ENCODE measurements around the gene ABCC12.

ABCC12 gene

GRCh38 chr16:48165961-48166578 lies 10.3 kb upstream of the ABCC12 start:
- DNase-seq, result no peak

GRCh38 chr16:48164907-48165715 lies 9.3 kb upstream of the ABCC12 start:
- peak; percentile 74 for DNase-seq

- DNase-seq, result no peak
Observed at GRCh38 chr16:48162839-48163410, 7.1 kb upstream of the ABCC12 start.

- no peak for DNase-seq
Observed at GRCh38 chr16:48161906-48162305, 6.1 kb upstream of the ABCC12 start.

GRCh38 chr16:48160575-48160974 lies 4.8 kb upstream of the ABCC12 start:
- DNase-seq, result no peak

- no peak for DNase-seq
Observed at GRCh38 chr16:48158296-48158695, 2.5 kb upstream of the ABCC12 start.

- no peak for DNase-seq
Observed at GRCh38 chr16:48157794-48158193, 2.0 kb upstream of the ABCC12 start.

- DNase-seq, result no peak
Observed at GRCh38 chr16:48157302-48157701, 1.5 kb upstream of the ABCC12 start.

GRCh38 chr16:48156790-48157209 lies 1.0 kb upstream of the ABCC12 start:
- DNase-seq, result peak; percentile 84

- no peak for DNase-seq
Observed at GRCh38 chr16:48153774-48154173, 2.0 kb downstream of the ABCC12 start.

GRCh38 chr16:48152226-48152625 lies 3.6 kb downstream of the ABCC12 start:
- no peak for DNase-seq

GRCh38 chr16:48150707-48151106 lies 5.1 kb downstream of the ABCC12 start:
- DNase-seq, result no peak

GRCh38 chr16:48146710-48147109 lies 9.1 kb downstream of the ABCC12 start:
- DNase-seq, result no peak

GRCh38 chr16:48146131-48146530 lies 9.7 kb downstream of the ABCC12 start:
- no peak for DNase-seq

GRCh38 chr16:48143812-48144368 lies 11.9 kb downstream of the ABCC12 start:
- no peak for DNase-seq

GRCh38 chr16:48140821-48141220 lies 15.0 kb downstream of the ABCC12 start:
- DNase-seq, result no peak

GRCh38 chr16:48139517-48139916 lies 16.3 kb downstream of the ABCC12 start:
- no peak for DNase-seq

- DNase-seq, result no peak
Observed at GRCh38 chr16:48138543-48138942, 17.2 kb downstream of the ABCC12 start.

- no peak for DNase-seq
Observed at GRCh38 chr16:48137822-48138221, 18.0 kb downstream of the ABCC12 start.

- no peak for DNase-seq
Observed at GRCh38 chr16:48136547-48137360, 19.0 kb downstream of the ABCC12 start.

- DNase-seq, result no peak
Observed at GRCh38 chr16:48133455-48134211, 22.2 kb downstream of the ABCC12 start.

- no peak for DNase-seq
Observed at GRCh38 chr16:48132696-48133095, 23.1 kb downstream of the ABCC12 start.

Data from femur (tissue), 1 donor.